IMR-90 (cell line): ENCODE measurements around the gene DUS3L. TPM values are rescaled to one million over a fixed set of nuclear protein-coding genes. Genes with fewer than 3 reads are reported as not detected.

ENCODE experiments used
- ATAC-seq: fragments of 200-7000 bp; cut with Tn5 transposase; 2 replicates; pipeline ENCODE4 v1.9.1; 2020; ENCODE audit warnings: low read depth, mild to moderate bottlenecking, moderate library complexity
- BruUV-seq: library from RNA; stranded (reverse); fragments of 400-500 nt; replicated peaks from 2 replicates; lab custom pipeline; 2021; lab: Mats Ljungman, UMichigan
- CTCF ChIA-PET: fragments of 300-600 bp; formaldehyde crosslinking; extraction: SDS; loops from one replicate; lab custom pipeline; 2021; ENCODE audit warnings: antibody characterized with exemption; lab: Yijun Ruan, JAX
- POLR2A ChIA-PET: fragments of 300-600 bp; sonication (Branson Sonifier 250); formaldehyde crosslinking; loops from one replicate; lab custom pipeline; 2022; ENCODE audit warnings: antibody characterized with exemption; ENCODE audit not compliant: unreplicated experiment; lab: Charles Lee
- DNase-seq: peaks from one replicate; pipeline ENCODE4 v3.0.0; 2013
- H2AFZ ChIP-seq: replicated peaks from 2 replicates; pipeline ENCODE3; 2013; ENCODE audit warnings: low read length, mild to moderate bottlenecking; ENCODE audit not compliant: poor library complexity
- H2AK5ac ChIP-seq: 2 replicates; pipeline ENCODE4 v1.6.1; 2013; ENCODE audit warnings: low read depth, low read length, inconsistent platforms
- H2AK9ac ChIP-seq: replicated peaks from 2 replicates; pipeline ENCODE3; 2013; ENCODE audit warnings: mild to moderate bottlenecking, low read depth, low read length, moderate library complexity; ENCODE audit not compliant: poor library complexity
- H2BK120ac ChIP-seq: 2 replicates; pipeline ENCODE4 v1.6.1; 2013; ENCODE audit warnings: low read depth, low read length, inconsistent platforms
- H2BK15ac ChIP-seq: 3 replicates; pipeline ENCODE4 v1.6.1; 2013; ENCODE audit warnings: low read depth, low read length, inconsistent platforms
- H2BK20ac ChIP-seq: 2 replicates; pipeline ENCODE4 v1.6.1; 2013; ENCODE audit warnings: low read depth, mild to moderate bottlenecking, inconsistent platforms, low read length, moderate library complexity
- H2BK5ac ChIP-seq: 2 replicates; pipeline ENCODE4 v1.6.1; 2013; ENCODE audit warnings: mild to moderate bottlenecking, low read depth, low read length, inconsistent platforms; ENCODE audit not compliant: poor library complexity, severe bottlenecking
- H3K14ac ChIP-seq: replicated peaks from 2 replicates; pipeline ENCODE4 v1.6.1; 2013; ENCODE audit warnings: low read depth, low read length, inconsistent platforms
- H3K18ac ChIP-seq: 2 replicates; pipeline ENCODE4 v1.6.1; 2013; ENCODE audit warnings: low read depth, low read length, control low read depth
- H3K23ac ChIP-seq: 2 replicates; pipeline ENCODE4 v1.6.1; 2013; ENCODE audit warnings: low read depth, low read length, inconsistent platforms
- H3K27ac ChIP-seq: 2 replicates; pipeline ENCODE4 v1.5.1; 2013; ENCODE audit warnings: mild to moderate bottlenecking, control low read depth, low read length; ENCODE audit not compliant: insufficient read depth
- H3K27me3 ChIP-seq: 2 replicates; pipeline ENCODE4 v1.6.1; 2013; ENCODE audit warnings: low read length; ENCODE audit not compliant: control insufficient read depth, insufficient read depth
- H3K36me3 ChIP-seq: 2 replicates; pipeline ENCODE4 v1.6.1; 2013; ENCODE audit warnings: low read length, mixed read lengths; ENCODE audit not compliant: control insufficient read depth, insufficient read depth
- H3K4ac ChIP-seq: 2 replicates; pipeline ENCODE4 v1.6.1; 2013; ENCODE audit warnings: low read depth, low read length, inconsistent platforms
- H3K4me1 ChIP-seq: 2 replicates; pipeline ENCODE4 v1.6.1; 2013; ENCODE audit warnings: low read length, mixed read lengths; ENCODE audit not compliant: control insufficient read depth, insufficient read depth
- H3K4me2 ChIP-seq: 2 replicates; pipeline ENCODE4 v1.6.1; 2013; ENCODE audit warnings: low read depth, mild to moderate bottlenecking, control low read depth, low read length, moderate library complexity
- H3K4me3 ChIP-seq: 2 replicates; pipeline ENCODE4 v1.5.1; 2013; ENCODE audit warnings: low read depth, mild to moderate bottlenecking, control low read depth, low read length, moderate library complexity; ENCODE audit not compliant: insufficient read depth
- H3K56ac ChIP-seq: 2 replicates; pipeline ENCODE4 v1.6.1; 2013; ENCODE audit warnings: low read length, inconsistent platforms; ENCODE audit not compliant: insufficient read depth; ENCODE audit errors: extremely low read depth
- H3K79me1 ChIP-seq, 2 experiments: 2 replicates each; pipeline ENCODE4 v1.6.1; 2013; ENCODE audit warnings: low read length in 2 of 2, inconsistent platforms in 1 of 2, low read depth in 1 of 2
- H3K9ac ChIP-seq: 2 replicates; pipeline ENCODE4 v1.6.1; 2013; ENCODE audit warnings: low read depth, low read length, control low read depth
- H3K9me1 ChIP-seq: 2 replicates; pipeline ENCODE4 v1.6.1; 2013; ENCODE audit warnings: low read length, inconsistent platforms; ENCODE audit not compliant: insufficient read depth
- H3K9me3 ChIP-seq: 2 replicates; pipeline ENCODE4 v1.6.1; 2013; ENCODE audit warnings: low read length; ENCODE audit not compliant: control insufficient read depth, insufficient read depth
- H4K20me1 ChIP-seq: 2 replicates; pipeline ENCODE4 v1.6.1; 2013; ENCODE audit warnings: low read length, inconsistent platforms; ENCODE audit not compliant: insufficient read depth
- H4K5ac ChIP-seq: 2 replicates; pipeline ENCODE4 v1.6.1; 2013; ENCODE audit warnings: mild to moderate bottlenecking, low read depth, low read length, control low read depth
- H4K8ac ChIP-seq, 2 experiments: 2 replicates each; pipeline ENCODE4 v1.6.1; 2013; ENCODE audit warnings: low read depth in 2 of 2, low read length in 2 of 2, control low read depth in 1 of 2, inconsistent platforms in 1 of 2
- H4K91ac ChIP-seq: 2 replicates; pipeline ENCODE4 v1.6.1; 2013; ENCODE audit warnings: low read depth, low read length, inconsistent platforms; ENCODE audit not compliant: insufficient read depth
- BHLHE40 ChIP-seq: fragments of 150-350 bp; IDR thresholded peaks from 2 replicates; pipeline ENCODE4 v1.6.1; 2016; ENCODE audit warnings: mild to moderate bottlenecking, low read depth, low read length
- CHD1 ChIP-seq: IDR thresholded peaks from 2 replicates; pipeline ENCODE4 v1.6.1; 2012; ENCODE audit warnings: low read depth, low read length, improper control_type of control experiment
- CTCF ChIP-seq: conservative IDR thresholded peaks from 2 replicates; pipeline ENCODE4 v1.5.1; 2012; ENCODE audit warnings: mild to moderate bottlenecking, low read depth, low read length, improper control_type of control experiment
- ELK1 ChIP-seq: fragments of 150-350 bp; IDR thresholded peaks from 2 replicates; pipeline ENCODE4 v1.6.1; 2016; ENCODE audit warnings: low read depth, mild to moderate bottlenecking, low read length, moderate library complexity, borderline replicate concordance
- MXI1 ChIP-seq: IDR thresholded peaks from 2 replicates; pipeline ENCODE4 v1.6.1; 2012; ENCODE audit warnings: low read depth, mild to moderate bottlenecking, low read length, moderate library complexity, borderline replicate concordance
- POLR2A ChIP-seq: IDR thresholded peaks from 2 replicates; pipeline ENCODE4 v1.6.1; 2012; ENCODE audit warnings: mild to moderate bottlenecking, low read depth, low read length
- RFX5 ChIP-seq: IDR thresholded peaks from 2 replicates; pipeline ENCODE4 v1.8.0; 2012; ENCODE audit warnings: low read depth, mild to moderate bottlenecking, low read length, moderate library complexity
- USF2 ChIP-seq: fragments of 150-350 bp; IDR thresholded peaks from 2 replicates; pipeline ENCODE4 v1.6.1; 2017; ENCODE audit warnings: mild to moderate bottlenecking, antibody characterized with exemption, low read length, low read depth
- WGBS, 2 experiments: methylation state at CpG; one replicate each; pipeline versions ENCODE4 v1.1.5 to v1.1.7; 2013; ENCODE audit warnings: missing lambda C conversion rate in 2 of 2; ENCODE audit not compliant: insufficient read length in 1 of 2; ENCODE audit errors: extremely low coverage in 2 of 2; 5-methylcytosine and 5-hydroxymethylcytosine counted together
- dilution Hi-C: fragments of 300-500 bp; cut with HindIII; formaldehyde crosslinking; loops from one replicate; pipeline ENCODE4 v1.14.3; 2018; ENCODE audit warnings: low sequenced_read_pairs; ENCODE audit not compliant: unreplicated experiment
- in situ Hi-C: fragments of 300-500 bp; cut with MboI; formaldehyde crosslinking; loops from 3 replicates; pipeline ENCODE4 v1.14.3; 2019; ENCODE audit warnings: low sequenced_read_pairs, inconsistent platforms, mixed read lengths
- intact Hi-C: fragments of 100-400 bp; cut with micrococcal nuclease; formaldehyde crosslinking; loops from 2 replicates; pipeline ENCODE4 v1.10.0; 2022
- polyA plus RNA-seq, 3 experiments: library from polyadenylated mRNA; depleted of rRNA; stranded (reverse); fragments of >200 nt; gene quantifications; 2 replicates each; pipeline ENCODE4 v1.2.3, GENCODE V29; 2012; ENCODE audit warnings: low replicate concordance in 1 of 3
- total RNA-seq: library from RNA; depleted of rRNA; stranded (reverse); fragments of >200 nt; gene quantifications from 2 replicates; pipeline ENCODE4 v1.2.3, GENCODE V29; 2012

The DUS3L gene
- total and polyA plus RNA-seq, 2 of the 4 experiments (the other 2 are of a cell fraction), result 12.4 to 21.3 TPM

- ATAC-seq (no peak), DNase-seq (no peak)
- Histone ChIP-seq H2AFZ (peak overlapping the region; percentile 51), H3K56ac (no peak overlapping the region), H3K36me3 (no peaks in the 10 kb centered on the region), H3K4me2 (no peak overlapping the region), H4K20me1 (no peaks in the 10 kb centered on the region), H3K23ac (no peak overlapping the region), H3K9me3 (no peaks in the 10 kb centered on the region), H2BK15ac (no peak overlapping the region), H3K18ac (no peak overlapping the region), H3K4me1 (peaks cover 3% of the 10 kb centered on the region; the same call in 1 of the 2 replicates), H4K91ac (no peak overlapping the region), H2AK5ac (0 out of 2 replicates have a peak overlapping the region, but pooled peaks have one; percentile 4), H2AK9ac (no peak overlapping the region), H3K27me3 (peaks cover 25% of the 10 kb centered on the region), H2BK120ac (no peak overlapping the region), H3K14ac (no peak overlapping the region), H2BK5ac (no peak overlapping the region), H3K27ac (no peak overlapping the region), H2BK20ac (no peak overlapping the region), H3K9me1 (no peaks in the 10 kb centered on the region), H3K9ac (no peak overlapping the region), H3K79me1 (no peaks in the 10 kb centered on the region), H4K5ac (no peak overlapping the region), H4K8ac (no peak overlapping the region), H3K4me3 (no peak overlapping the region), H3K4ac (no peak overlapping the region)
- ChIA-PET CTCF (no interaction called here), POLR2A (no interaction called here)
- in situ Hi-C loops, result loop anchor here (5.0 to 10.0 kb wide), 2 partner anchors 93 to 225 kb away; no protein-coding TSS in a partner anchor
- TF ChIP-seq CHD1, result no peak
- no peak for TF ChIP-seq MXI1
- no peak for TF ChIP-seq RFX5
- TF ChIP-seq POLR2A, result no peak
- TF ChIP-seq USF2, result no peak
- no peak for TF ChIP-seq CTCF
- no peak for TF ChIP-seq BHLHE40
- TF ChIP-seq ELK1, result no peak
- BruUV-seq, result no TSS peak
- intact Hi-C loops, result loop anchor here (5.0 to 10.0 kb wide), 3 partner anchors 165 to 655 kb away; partner anchors contain the start of gene SLC25A23
- dilution Hi-C loops, result no loop called here
- WGBS, 2 experiments, result 40% methylated on average over 18 of the region's 37 CpGs; no CpG with 5 or more reads in 1 of the 2 experiments
Measured at GRCh38 chr19:5799247-5800241, 8.6 kb upstream of the DUS3L start.
